DMS114 treated with DMSO at 0.1 percent for 48 hours (cell line): ENCODE measurements around the gene ITLN1.

ENCODE experiments used
- DNase-seq: peaks from one replicate; lab custom pipeline; 2025; ENCODE audit not compliant: unreplicated experiment; lab: John Stamatoyannopoulos, UW

Gene ITLN1

GRCh38 chr1:160858507-160858906, 26.5 kb downstream of the ITLN1 start:
- DNase-seq, result no peak

- no peak for DNase-seq
These were observed 26.9 kb downstream of the ITLN1 start for GRCh38 chr1:160858097-160858496.

- DNase-seq, result no peak
These were observed 29.6 kb downstream of the ITLN1 start for GRCh38 chr1:160855181-160855981.

- no peak for DNase-seq
These were observed 31.2 kb downstream of the ITLN1 start for GRCh38 chr1:160853754-160854153.

GRCh38 chr1:160853014-160853413, 32.0 kb downstream of the ITLN1 start:
- DNase-seq, result no peak

- no peak for DNase-seq
These were observed 34.0 kb downstream of the ITLN1 start for GRCh38 chr1:160850993-160851392.

GRCh38 chr1:160850541-160850940, 34.4 kb downstream of the ITLN1 start:
- no peak for DNase-seq

GRCh38 chr1:160846281-160846680, 38.7 kb downstream of the ITLN1 start:
- DNase-seq, result no peak

GRCh38 chr1:160844447-160845232, 40.3 kb downstream of the ITLN1 start:
- DNase-seq, result no peak

GRCh38 chr1:160841079-160841478, 43.9 kb downstream of the ITLN1 start:
- no peak for DNase-seq

GRCh38 chr1:160839746-160840145, 45.2 kb downstream of the ITLN1 start:
- no peak for DNase-seq

GRCh38 chr1:160838888-160839287, 46.1 kb downstream of the ITLN1 start:
- DNase-seq, result no peak

GRCh38 chr1:160837558-160838205, 47.3 kb downstream of the ITLN1 start:
- no peak for DNase-seq

- DNase-seq, result no peak
These were observed 47.9 kb downstream of the ITLN1 start for GRCh38 chr1:160836981-160837557.

- no peak for DNase-seq
These were observed 48.4 kb downstream of the ITLN1 start for GRCh38 chr1:160836561-160836960.

- DNase-seq, result no peak
These were observed 49.2 kb downstream of the ITLN1 start for GRCh38 chr1:160835751-160836150.

GRCh38 chr1:160834945-160835565, 49.9 kb downstream of the ITLN1 start:
- peak; percentile 35 for DNase-seq

- DNase-seq, result peak; percentile 34
These were observed 54.4 kb downstream of the ITLN1 start for GRCh38 chr1:160830321-160831153.

- DNase-seq, result no peak
These were observed 55.2 kb downstream of the ITLN1 start for GRCh38 chr1:160829766-160830165.

GRCh38 chr1:160827418-160827817, 57.6 kb downstream of the ITLN1 start:
- DNase-seq, result no peak
